Immature natural killer cell (primary cell): ENCODE data around the gene TBL3. TPM values are rescaled to one million over a fixed set of nuclear protein-coding genes. Genes with fewer than 3 reads are reported as not detected.

Source experiments
- polyA plus RNA-seq, 3 donors: library from polyadenylated mRNA; unstranded; fragments of 300-500 nt; fragmentation: Illumina TruSeq; gene quantifications; one replicate each; pipeline ENCODE4 v1.2.3, GENCODE V29; 2021

The TBL3 gene
- polyA plus RNA-seq, 3 donors from 2014 or later = 34.4 to 66.1 (median 59.8) TPM

Other genes with a start within 250 kb of the TBL3 start
- gene NME3, start 200.5 kb upstream of the TBL3 start, polyA plus RNA-seq = 10 to 100 TPM; 49.4 to 96.9 (median 82.4) TPM
- 1 to 10 TPM in 2 of 3 donors, under 1 TPM in 1; 0.79 to 2.2 (median 1.0) TPM for gene EME2, start 199.2 kb upstream of the TBL3 start, polyA plus RNA-seq
- 100 to 1,000 TPM; 111 to 139 (median 139) TPM for gene MRPS34, start 198.9 kb upstream of the TBL3 start, polyA plus RNA-seq
- gene SPSB3, start 189.5 kb upstream of the TBL3 start, polyA plus RNA-seq = 10 to 100 TPM; 68.3 to 80.4 (median 77.6) TPM
- 100 to 1,000 TPM; 106 to 151 (median 127) TPM for gene NUBP2, start 189.1 kb upstream of the TBL3 start, polyA plus RNA-seq
- not detected for gene IGFALS, start 178.3 kb upstream of the TBL3 start, polyA plus RNA-seq
- gene HAGH, start 145.2 kb upstream of the TBL3 start, polyA plus RNA-seq = 10 to 100 TPM; 53.0 to 54.7 (median 54.3) TPM
- 10 to 100 TPM; 22.7 to 35.4 (median 24.8) TPM for gene FAHD1, start 144.8 kb upstream of the TBL3 start, polyA plus RNA-seq
- gene MEIOB, start 99.9 kb upstream of the TBL3 start, polyA plus RNA-seq = not detected
- not detected for gene HS3ST6, start 53.6 kb upstream of the TBL3 start, polyA plus RNA-seq
- gene MSRB1, start 28.9 kb upstream of the TBL3 start, polyA plus RNA-seq = 10 to 100 TPM; 34.0 to 66.5 (median 47.0) TPM
- not detected for gene RPL3L, start 17.4 kb upstream of the TBL3 start, polyA plus RNA-seq
- 100 to 1,000 TPM; 201 to 232 (median 203) TPM for gene NDUFB10, start 12.5 kb upstream of the TBL3 start, polyA plus RNA-seq
- 1,000 to 10,000 TPM; 2,221 to 2,989 (median 2,668) TPM for gene RPS2, start 7.2 kb upstream of the TBL3 start, polyA plus RNA-seq
- gene RNF151, start 5.2 kb upstream of the TBL3 start, polyA plus RNA-seq = not detected
- under 1 TPM in 1 of 3 donors, not detected in 2; 0.17 TPM for gene NOXO1, start 9.4 kb downstream of the TBL3 start, polyA plus RNA-seq
- gene GFER, start 12.1 kb downstream of the TBL3 start, polyA plus RNA-seq = 10 to 100 TPM; 38.4 to 52.0 (median 40.7) TPM
- 1 to 10 TPM; 4.6 to 6.7 (median 6.4) TPM for gene SYNGR3, start 17.9 kb downstream of the TBL3 start, polyA plus RNA-seq
- gene ZNF598, start 37.8 kb downstream of the TBL3 start, polyA plus RNA-seq = 10 to 100 TPM in 1 of 3 donors, 1 to 10 TPM in 2; 1.8 to 10.4 (median 2.9) TPM
- gene NPW, start 47.7 kb downstream of the TBL3 start, polyA plus RNA-seq = not detected
- 1 to 10 TPM in 1 of 3 donors, under 1 TPM in 1, not detected in 1; 0.54 to 1.4 TPM for gene NHERF2, start 54.8 kb downstream of the TBL3 start, polyA plus RNA-seq
- gene NTHL1, start 75.8 kb downstream of the TBL3 start, polyA plus RNA-seq = 10 to 100 TPM; 26.4 to 31.6 (median 29.7) TPM
- gene TSC2, start 75.9 kb downstream of the TBL3 start, polyA plus RNA-seq = 10 to 100 TPM; 18.0 to 50.1 (median 29.1) TPM
- 1 to 10 TPM; 2.7 to 6.7 (median 2.8) TPM for gene PKD1, start 163.8 kb downstream of the TBL3 start, polyA plus RNA-seq
- gene RAB26, start 176.6 kb downstream of the TBL3 start, polyA plus RNA-seq = 1 to 10 TPM in 1 of 3 donors, under 1 TPM in 1, not detected in 1; 0.34 to 1.4 TPM
- gene TRAF7, start 183.7 kb downstream of the TBL3 start, polyA plus RNA-seq = 1 to 10 TPM; 5.2 to 6.9 (median 5.6) TPM
- gene CASKIN1, start 224.6 kb downstream of the TBL3 start, polyA plus RNA-seq = not detected
- gene MLST8, start 233.4 kb downstream of the TBL3 start, polyA plus RNA-seq = 10 to 100 TPM; 22.5 to 39.1 (median 36.9) TPM
- under 1 TPM in 2 of 3 donors, not detected in 1; 0.10 to 0.36 TPM for gene BRICD5, start 238.8 kb downstream of the TBL3 start, polyA plus RNA-seq
- 10 to 100 TPM; 10.4 to 18.4 (median 17.7) TPM for gene PGP, start 242.8 kb downstream of the TBL3 start, polyA plus RNA-seq